GM19455 (cell line): Measurements from ENCODE around the gene PKD1.

Source experiments
- ATAC-seq: cut with Tn5 transposase; IDR thresholded peaks from one replicate; pipeline ENCODE4 v1.9.1; 2021; ENCODE audit not compliant: unreplicated experiment

Gene PKD1

DNA sequence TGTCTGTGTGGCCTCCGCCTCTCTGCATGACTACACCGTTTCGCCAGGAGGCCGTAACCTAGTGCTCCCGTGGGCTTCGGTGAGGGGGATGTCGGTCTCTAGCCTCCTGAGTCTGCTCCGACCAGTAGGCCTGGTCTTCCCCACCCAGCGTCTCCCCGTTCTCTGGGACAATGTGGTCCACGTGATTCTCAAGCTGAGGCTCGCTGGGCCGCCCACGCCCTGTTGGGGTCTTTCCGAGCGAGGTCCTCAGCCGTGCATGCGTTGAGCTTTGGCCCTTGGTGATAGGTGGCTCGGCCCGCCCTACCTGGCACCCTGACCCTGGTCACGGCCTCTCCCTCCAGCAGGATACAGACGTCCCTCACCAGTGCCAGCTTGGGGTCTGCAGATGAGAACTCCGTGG is 57.0 kb downstream of the PKD1 start:
- no peak for ATAC-seq

DNA sequence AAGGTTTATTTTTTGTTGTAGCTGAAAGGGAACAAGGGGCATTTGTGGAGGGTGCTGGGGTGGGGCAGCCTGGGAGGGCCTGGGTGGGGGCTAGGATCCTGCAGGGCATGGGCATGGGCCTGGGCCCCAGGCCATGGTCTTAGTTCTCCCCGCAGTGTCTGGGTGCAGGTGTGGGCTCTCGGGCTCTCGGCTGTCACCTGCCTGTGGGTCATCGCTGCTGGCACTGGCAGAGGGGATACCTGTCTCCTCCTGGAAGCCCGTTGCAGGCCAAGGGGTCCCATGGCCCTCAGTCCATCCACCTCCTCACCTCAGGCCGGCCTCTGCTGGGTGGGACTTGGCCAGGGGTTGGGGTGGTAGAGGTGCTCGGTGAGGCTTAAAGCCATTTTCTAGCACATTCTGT is 57.6 kb downstream of the PKD1 start:
- ATAC-seq = no peak

DNA sequence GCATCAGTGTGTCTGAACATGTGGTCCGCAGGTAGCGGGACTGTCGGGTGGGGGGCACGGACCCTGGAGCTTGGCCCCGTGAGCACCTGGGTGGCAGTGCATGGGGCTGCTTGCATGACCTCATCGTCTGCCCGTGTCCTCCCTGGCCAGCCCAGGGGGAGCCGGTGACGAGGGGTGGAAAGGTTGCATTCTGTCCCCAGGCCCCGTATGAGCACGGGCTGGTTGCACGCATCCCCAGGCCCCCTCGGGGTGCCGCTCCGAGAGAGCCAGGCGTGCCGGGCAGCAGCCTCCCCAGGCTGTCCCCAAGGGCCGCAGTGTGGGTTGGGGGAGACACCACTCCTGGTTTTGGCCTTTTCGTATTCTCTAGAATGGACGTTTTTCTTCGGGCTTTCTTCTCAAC is 58.0 kb downstream of the PKD1 start:
- no peak for ATAC-seq

DNA sequence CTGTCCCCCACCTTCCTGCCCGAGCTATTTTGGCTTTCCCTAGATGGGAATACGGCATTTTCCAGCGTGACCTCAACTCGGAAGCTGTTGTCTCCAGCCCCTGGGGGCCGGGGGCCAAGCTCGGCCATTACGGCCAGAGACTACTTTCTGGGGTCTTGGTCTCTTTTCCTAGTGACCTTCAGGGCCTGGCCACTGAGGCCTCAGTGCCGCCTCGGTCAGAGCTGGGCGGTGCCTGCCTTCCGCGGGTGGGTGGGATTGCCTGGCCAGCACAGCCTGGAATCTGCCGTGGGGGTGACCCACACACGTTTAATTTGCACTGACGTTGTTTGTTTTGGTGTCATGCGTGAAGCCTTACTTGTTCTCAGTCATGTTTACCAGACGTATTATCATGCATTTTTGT is 58.7 kb downstream of the PKD1 start:
- no peak for ATAC-seq

DNA sequence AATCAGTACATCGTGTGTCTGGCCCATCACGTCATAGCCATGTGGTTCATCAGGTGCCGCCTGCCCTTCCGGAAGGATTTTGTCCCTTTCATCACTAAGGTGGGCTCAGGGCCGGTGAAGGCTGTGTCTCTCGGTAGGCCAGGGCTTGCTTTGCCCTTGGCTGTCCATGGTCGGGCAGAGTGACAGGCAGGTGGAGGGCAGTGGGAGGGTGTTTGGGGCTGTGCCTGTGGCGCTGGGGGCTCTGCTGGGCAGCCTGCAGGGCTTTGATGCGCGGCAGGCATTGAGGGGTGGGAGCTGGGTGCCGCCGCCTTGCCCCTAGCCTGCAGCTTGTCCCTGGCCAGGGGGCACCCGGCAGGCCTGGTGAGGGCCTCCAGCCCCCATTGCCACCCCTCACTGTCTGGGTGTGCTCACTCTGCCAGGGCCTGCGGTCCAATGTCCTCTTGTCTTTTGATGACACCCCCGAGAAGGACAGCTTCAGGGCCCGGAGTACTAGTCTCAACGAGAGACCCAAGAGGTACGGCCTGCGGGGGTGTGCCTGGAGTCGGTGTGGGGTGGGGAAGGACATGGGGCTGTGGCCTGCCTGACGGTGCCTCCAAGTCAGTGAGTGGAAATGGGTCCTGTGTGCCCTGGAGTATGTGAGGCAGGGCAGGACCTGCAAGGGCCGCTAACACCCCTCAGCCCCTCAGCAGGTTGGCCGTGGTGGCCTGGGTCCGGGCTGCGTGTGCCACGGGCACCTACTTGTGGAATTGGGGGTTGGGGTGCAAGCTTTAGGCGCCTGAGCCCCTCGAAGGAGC is 59.4 kb downstream of the PKD1 start:
- no peak for ATAC-seq

DNA sequence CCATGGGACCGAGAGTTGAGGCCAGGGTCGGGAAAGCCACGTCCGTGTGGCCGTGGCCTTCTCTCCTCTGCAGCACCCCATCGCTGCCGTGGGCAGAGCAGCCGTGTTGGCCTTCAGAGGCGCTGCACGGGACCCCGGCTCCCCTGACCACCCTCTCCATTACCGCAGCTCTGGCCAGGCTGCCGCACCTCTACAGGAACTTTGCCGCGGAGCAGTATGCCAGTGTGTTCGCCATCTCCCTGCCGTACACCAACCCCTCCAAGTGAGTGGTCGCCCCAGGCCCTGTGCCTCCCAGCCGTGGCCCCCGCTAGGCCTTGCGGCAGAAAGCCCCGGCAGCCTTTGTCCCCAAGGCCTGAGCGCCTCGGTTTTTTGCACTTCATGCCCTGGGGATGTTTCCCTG is 60.1 kb downstream of the PKD1 start:
- no peak for ATAC-seq

DNA sequence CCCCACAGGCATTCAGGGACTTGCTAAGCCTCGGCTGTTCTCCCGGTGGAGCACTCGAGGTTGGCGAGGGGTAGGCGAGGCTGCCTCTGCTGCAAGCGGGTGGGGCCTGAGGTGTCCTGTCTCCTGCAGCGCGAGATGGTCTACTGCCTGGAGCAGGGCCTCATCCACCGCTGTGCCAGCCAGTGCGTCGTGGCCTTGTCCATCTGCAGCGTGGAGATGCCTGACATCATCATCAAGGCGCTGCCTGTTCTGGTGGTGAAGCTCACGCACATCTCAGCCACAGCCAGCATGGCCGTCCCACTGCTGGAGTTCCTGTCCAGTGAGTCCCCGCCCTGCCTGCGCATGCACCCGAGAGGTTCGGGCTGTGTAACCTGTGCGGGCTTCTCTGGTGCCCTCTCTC is 61.6 kb downstream of the PKD1 start:
- ATAC-seq = no peak

DNA sequence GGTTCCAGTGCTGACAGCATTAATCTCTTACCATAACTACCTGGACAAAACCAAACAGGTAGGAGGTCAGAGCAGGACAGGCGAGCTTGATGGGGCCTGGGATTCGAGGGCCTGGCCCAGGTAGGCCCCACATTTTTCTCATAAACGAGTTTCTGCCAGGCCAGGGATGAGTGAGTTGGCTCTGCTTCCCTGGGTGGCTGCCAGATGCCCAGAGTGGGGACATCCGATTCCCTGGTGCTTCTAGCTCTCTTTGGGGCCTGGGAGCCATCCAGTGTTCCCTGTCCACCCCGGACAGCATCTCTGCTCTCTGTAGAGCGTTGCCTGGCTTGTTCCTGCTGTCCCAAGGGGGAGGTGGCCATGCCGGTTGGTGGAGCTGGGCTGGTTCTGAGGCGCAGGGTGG is 62.8 kb downstream of the PKD1 start:
- no peak for ATAC-seq

DNA sequence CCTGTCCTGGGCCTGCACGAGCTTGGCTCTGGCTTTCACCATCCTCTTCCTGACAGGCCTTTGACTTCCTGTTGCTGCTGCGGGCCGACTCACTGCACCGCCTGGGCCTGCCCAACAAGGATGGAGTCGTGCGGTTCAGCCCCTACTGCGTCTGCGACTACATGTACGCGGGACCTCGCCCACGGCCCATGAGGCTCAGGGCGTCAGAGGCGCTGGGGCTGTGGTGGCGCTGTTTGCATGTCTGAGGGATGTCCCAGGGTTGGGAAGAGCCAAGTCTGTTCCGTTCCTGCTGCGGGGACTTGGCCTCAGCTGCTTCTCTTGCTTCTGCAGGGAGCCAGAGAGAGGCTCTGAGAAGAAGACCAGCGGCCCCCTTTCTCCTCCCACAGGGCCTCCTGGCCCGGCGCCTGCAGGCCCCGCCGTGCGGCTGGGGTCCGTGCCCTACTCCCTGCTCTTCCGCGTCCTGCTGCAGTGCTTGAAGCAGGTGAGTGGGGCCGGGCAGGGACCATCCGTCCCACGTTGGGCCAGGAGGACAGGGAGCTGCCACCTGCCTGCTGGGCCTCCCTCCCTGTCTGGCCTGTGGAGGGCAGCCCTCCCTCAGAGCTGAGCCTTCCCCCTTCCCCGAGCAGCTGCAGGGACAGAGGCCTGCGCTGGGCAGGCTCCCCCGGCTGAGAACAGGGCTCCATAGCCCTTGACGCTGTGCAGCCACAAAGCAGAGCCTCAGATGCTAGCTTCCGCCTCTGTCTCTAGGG is 64.1 kb downstream of the PKD1 start:
- no peak for ATAC-seq

DNA sequence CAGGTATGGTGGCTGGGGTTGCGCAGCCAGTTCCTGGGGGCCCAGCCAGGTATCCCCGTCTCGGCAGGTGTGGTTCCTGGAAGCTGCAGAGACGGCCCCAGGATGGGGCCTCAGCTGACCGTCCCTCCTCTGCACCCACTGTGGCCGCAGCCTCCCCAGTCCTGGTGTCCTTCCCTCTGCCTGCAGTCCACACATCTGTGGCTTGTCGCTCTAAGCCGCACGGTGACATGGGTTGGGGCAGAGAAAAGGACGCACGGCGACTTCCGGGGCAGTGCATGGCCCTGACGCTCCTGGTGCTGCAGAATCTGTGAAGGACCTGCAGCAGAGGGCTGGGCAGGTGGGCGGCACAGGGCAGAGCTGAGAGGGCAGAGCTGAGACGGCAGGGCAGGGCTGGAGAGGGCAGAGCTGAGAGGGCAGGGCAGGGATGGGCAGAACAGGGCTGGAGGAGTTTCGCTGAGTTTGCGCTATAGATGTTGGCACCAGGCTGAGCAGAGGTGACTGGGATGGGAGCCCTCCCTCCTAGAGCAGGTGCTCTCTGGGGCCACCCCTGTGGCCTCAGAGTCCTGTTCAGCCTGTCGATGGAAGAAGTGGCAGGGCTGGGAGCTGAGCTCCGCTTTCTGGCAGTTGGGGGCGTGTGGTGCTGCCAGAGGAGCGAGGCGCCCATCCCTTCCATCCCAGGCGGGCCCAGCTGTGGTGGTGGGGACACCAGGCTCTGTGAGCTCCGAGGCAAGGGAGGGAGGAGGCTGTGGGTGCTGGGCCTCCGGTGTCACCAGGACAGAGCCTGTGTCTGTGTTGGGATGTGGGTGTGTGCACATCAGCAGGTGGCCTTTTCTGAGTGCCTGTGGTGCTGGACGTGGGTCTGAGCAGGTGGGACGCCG is 64.9 kb downstream of the PKD1 start:
- ATAC-seq = no peak

DNA sequence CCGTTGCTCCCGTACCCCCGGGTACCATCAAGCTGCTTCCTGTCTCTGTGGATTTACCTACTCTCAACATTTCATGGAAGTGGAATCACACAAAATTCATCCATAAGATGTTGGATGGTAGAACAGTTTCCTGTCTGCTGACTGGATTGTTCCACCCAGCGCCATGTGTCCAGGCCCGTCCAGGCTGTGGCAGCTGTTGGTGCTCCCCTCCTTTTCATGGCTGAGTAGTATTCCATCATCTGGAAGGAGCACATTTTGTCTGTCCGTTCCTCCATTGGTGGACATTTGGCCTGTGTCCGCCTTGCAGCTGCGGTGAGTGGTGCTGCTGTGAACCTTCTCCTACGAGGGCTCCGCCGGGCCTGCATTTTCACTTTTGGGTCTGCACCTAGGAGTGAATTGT is 69.6 kb downstream of the PKD1 start:
- no peak for ATAC-seq

DNA sequence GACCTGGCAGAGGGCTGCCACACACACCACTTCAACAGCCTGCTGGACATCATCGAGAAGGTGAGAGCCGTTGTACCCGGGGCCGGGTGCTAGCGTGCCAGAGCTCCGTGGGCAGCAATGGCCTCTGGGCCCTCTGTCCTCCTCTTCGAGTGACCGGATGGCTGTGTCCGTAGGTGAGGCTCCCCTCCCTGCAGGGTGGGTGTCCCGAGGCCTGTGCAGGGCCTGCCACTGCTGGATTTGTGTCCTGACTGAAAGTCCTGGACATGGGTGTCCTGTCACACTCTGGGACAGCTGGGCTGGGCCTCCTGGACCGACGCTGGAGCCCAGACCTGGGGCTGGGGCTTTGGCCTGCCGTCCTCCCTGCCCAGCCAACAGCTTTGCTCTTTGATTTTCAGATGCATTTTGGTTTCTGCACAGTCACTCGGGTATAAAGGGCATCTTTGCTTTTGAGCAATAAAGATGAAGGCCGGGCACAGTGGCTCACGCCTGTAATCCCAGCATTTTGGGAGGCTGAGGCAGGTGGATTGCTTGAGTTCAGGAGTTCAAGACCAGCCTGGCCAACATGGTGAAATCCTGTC is 71.2 kb downstream of the PKD1 start:
- no peak for ATAC-seq

DNA sequence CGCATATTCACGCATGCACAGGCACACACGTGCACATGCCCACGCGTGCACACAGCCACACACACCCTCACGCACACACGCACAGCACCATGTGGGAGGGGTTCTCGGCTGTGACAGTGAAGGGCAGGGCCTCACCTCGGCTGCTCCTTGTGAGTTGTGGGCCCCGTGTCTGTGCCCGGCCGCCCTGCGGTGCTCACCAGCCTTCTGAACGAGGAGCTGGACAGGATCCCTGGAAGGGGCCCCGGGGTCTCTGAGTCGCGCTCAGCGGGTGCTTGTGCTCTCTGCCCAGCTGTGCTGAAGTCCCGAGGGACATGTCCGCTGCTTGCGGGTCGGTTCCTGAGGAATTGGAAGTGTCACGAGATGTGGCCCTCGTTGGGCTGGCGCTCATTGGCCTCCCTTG is 71.8 kb downstream of the PKD1 start:
- ATAC-seq = no peak

DNA sequence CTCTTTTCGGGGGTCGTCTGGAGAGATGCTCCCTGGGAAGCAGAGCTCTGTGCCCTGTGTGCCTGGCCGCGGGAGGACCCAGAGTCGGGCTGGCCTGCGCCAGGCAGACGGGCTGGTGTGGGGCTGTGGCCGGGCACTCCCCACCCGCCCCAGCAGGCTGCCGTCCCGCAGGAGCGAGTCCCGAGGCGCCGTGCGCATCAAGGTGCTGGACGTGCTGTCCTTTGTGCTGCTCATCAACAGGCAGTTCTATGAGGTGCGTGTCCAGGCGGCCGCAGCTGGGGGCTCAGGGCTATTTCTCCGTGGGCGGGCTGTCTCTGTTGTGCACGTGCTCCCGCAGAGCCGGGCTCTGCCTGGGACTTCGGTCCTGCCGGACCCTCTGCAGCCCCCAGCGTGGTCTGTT is 72.9 kb downstream of the PKD1 start:
- no peak for ATAC-seq

DNA sequence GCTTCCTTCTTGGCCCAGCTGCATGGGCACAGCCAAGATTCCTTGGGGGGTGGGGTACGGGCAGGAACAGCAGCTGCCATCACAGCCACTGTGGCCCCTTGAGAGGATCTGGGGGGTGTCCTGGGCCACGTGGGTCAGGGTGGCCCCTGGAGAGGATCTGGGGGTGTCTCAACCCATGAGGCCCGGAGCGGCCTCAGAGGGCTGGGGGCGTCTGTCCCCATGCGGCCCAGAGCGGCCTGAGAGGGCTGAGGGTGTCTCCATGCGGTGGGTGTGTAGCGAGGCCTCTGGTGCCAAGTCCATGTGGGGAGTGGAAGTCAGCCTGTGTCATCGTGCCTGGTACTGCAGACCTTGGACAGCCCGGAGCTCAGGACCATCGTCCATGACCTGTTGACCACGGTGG is 74.2 kb downstream of the PKD1 start:
- ATAC-seq = no peak

DNA sequence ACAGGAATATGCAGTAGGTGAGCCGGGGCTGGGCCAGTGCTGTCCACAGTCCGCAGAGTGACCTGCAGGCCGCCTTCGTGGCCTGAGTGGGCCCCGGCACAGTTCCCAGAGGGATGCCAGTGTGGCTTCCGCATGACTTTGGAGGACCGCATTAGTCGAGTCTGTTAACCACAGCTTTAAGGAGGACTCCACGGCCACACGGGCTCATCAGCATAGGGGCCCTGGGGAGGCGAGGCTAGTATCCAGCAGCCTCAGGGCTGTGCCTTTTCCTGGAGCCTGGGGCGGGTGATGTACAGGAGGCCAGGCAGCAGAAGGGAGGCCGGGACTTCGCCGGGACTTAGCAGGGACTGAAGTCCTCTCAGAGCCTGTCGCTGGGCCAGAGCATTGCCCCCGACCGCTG is 74.7 kb downstream of the PKD1 start:
- no peak for ATAC-seq

DNA sequence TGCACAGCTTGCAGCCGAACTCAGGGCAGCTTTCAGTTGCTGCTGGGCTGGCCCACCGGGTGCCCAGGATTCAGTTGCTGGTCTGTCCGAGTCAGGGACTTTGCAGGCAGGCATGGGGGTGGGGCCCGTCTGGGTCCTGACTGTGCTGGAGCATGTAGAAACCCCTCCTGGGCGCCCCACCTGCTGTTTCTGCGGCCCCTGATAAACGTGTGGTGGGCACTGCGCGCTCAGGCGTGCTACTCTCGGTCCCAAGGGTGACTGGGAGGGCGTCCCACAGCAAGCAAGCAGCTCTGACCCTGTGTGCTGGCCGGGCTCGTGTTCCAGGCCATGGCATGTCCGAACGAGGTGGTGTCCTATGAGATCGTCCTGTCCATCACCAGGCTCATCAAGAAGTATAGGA is 75.4 kb downstream of the PKD1 start:
- no peak for ATAC-seq

DNA sequence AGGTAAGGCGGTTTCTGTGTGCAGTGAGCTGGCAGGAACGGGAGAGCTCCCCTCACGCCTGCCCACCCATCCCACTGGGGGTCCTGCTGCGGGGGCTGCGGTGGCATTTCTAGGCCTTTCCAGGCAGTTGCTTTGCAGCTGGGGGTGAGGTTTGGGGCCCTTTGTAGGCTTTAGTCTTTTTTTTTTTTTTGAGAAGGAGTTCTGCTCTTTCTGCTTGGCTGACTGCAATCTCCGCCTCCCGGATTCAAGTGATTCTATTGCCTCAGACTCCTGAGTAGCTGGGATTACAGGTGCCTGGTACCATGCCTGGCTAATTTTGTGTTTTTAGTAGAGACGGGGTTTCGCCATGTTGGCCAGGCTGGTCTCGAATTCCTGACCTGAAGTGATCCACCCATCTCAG is 76.8 kb downstream of the PKD1 start:
- no peak for ATAC-seq

DNA sequence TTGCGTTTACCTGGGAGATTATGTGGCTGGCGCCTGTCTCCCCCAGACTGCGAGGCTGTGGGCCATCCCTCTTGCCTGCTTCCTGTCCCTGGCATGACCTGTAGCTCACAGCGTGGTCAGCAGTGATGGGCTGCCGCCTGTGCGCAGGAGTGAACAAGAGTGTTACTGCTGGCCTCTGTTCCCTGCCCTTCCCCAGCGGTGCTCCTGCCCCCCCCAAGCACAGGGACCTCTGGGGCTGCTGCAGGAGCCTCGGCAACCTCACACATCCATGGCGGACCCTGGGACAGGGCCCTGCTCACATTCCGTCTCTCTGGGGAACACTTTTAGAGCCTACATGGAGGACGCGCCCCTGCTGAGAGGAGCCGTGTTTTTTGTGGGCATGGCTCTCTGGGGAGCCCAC is 77.3 kb downstream of the PKD1 start:
- no peak for ATAC-seq

DNA sequence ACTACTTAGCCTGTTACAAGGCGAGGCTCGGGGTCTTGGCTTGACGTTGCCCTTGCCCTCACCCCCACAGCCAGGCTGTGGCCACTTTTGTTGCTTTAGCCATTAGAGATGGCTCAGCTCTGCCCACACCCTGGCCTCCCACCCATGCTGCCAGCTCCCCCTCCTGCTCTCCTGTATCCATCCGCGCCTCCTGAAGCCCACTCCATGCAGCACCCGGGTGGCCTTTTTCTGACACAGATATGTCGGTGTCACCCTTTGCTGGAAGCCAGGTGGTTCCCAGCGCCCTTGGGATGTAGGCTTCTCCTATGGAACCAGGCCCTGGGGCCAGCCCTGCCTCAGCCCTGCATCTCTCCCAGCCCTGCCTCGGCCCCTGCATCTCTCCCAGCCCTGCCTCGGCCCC is 78.3 kb downstream of the PKD1 start:
- ATAC-seq = no peak

DNA sequence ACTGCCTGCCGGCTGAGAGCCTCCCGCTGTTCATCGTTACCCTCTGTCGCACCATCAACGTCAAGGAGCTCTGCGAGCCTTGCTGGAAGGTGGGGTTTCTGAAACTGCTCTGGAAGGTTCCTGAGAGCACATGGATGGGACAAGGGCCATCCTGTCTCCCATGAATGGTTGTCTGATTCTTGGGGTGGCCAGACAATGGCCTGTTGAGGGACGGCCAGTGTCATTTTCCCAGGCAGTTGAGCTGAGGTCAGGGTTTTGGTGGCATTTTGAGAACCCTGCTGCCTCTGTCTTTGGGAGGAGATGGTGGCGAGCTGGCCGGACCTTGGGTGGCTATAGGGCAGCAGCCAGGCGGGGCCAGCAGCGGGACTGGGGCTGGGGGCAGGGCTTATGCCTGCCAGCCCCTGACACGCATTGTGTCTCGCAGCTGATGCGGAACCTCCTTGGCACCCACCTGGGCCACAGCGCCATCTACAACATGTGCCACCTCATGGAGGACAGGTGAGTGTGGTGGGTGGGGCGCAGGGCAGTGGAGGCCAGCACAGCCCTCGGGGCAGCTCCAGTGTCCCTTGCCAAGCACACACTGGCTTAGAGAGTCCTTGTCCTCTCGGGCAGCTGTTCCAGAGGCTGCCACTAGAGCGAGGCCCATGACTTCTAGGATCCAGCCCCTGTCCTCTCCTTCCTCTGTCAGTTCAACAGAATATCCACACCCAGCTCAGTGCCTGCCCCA is 78.9 kb downstream of the PKD1 start:
- ATAC-seq = no peak
